Mesenchymal stem cell (in vitro differentiated cells and primary cell): ENCODE results near the gene RPS6KA5.
"Not testable (repeated sequence)": the region's sequence is repeated elsewhere in the genome, so short reads cannot be mapped to it uniquely, and the experiment has no call there.

ENCODE experiments used
- DNase-seq: peaks from one replicate; pipeline ENCODE4 v3.0.0-alpha.2; 2013
- H2AFZ ChIP-seq: one replicate; pipeline ENCODE4 v1.6.1; 2013; ENCODE audit warnings: low read depth, mild to moderate bottlenecking, control low read depth, inconsistent platforms, low read length, moderate library complexity
- H2AK5ac ChIP-seq: 2 replicates; pipeline ENCODE4 v1.6.1; 2013; ENCODE audit warnings: low read length, moderate library complexity, mild to moderate bottlenecking, inconsistent platforms; ENCODE audit not compliant: severe bottlenecking
- H2BK120ac ChIP-seq: one replicate; pipeline ENCODE4 v1.6.1; 2013; ENCODE audit warnings: low read depth, mild to moderate bottlenecking, inconsistent platforms, low read length, moderate library complexity
- H2BK12ac ChIP-seq, 2 experiments: one replicate each; pipeline ENCODE4 v1.6.1; 2013; ENCODE audit warnings: inconsistent platforms in 2 of 2, low read length in 2 of 2, mild to moderate bottlenecking in 2 of 2, moderate library complexity in 2 of 2, control low read depth in 1 of 2
- H2BK15ac ChIP-seq: one replicate; pipeline ENCODE4 v1.6.1; 2013; ENCODE audit warnings: mild to moderate bottlenecking, low read depth, inconsistent platforms; ENCODE audit not compliant: poor library complexity, severe bottlenecking
- H2BK5ac ChIP-seq: 2 replicates; pipeline ENCODE4 v1.6.1; 2013; ENCODE audit warnings: low read depth, mild to moderate bottlenecking, low read length, control low read depth, inconsistent platforms; ENCODE audit not compliant: poor library complexity, severe bottlenecking
- H3K14ac ChIP-seq, 2 experiments: one replicate each; pipeline ENCODE4 v1.6.1; 2013; ENCODE audit warnings: inconsistent platforms in 2 of 2, low read length in 2 of 2, control low read depth in 1 of 2, mild to moderate bottlenecking in 1 of 2, moderate library complexity in 1 of 2
- H3K18ac ChIP-seq, 2 experiments: one replicate each; pipeline ENCODE4 v1.6.1; 2013; ENCODE audit warnings: inconsistent platforms in 2 of 2, low read length in 2 of 2, control low read depth in 1 of 2, low read depth in 1 of 2, mild to moderate bottlenecking in 1 of 2
- H3K23ac ChIP-seq, 2 experiments: one replicate each; pipeline ENCODE4 v1.6.1; 2013; ENCODE audit warnings: inconsistent platforms in 2 of 2, low read length in 2 of 2, mild to moderate bottlenecking in 2 of 2, moderate library complexity in 2 of 2, control low read depth in 1 of 2
- H3K27ac ChIP-seq: 2 replicates; pipeline ENCODE4 v1.5.1; 2013; ENCODE audit warnings: mild to moderate bottlenecking, moderate library complexity, low read length, control low read depth, inconsistent platforms; ENCODE audit not compliant: poor library complexity, severe bottlenecking
- H3K27me3 ChIP-seq, 2 experiments: 2 replicates each; pipeline versions ENCODE4 v1.6.1 to v1.7.0; 2013; ENCODE audit warnings: low read length in 2 of 2, mild to moderate bottlenecking in 2 of 2, moderate library complexity in 2 of 2, control low read depth in 1 of 2, inconsistent platforms in 1 of 2; ENCODE audit not compliant: control insufficient read depth in 1 of 2, insufficient read depth in 1 of 2
- H3K36me3 ChIP-seq, 2 experiments: 2 replicates each; pipeline versions ENCODE4 v1.6.1 to v1.7.0; 2013; ENCODE audit warnings: low read length in 2 of 2, control low read depth in 1 of 2, inconsistent platforms in 1 of 2, low read depth in 1 of 2, mild to moderate bottlenecking in 1 of 2; ENCODE audit not compliant: insufficient read depth in 2 of 2, control insufficient read depth in 1 of 2
- H3K4ac ChIP-seq, 2 experiments: one replicate each; pipeline ENCODE4 v1.6.1; 2013; ENCODE audit warnings: inconsistent platforms in 2 of 2, low read length in 2 of 2, mild to moderate bottlenecking in 2 of 2, moderate library complexity in 2 of 2, control low read depth in 1 of 2, low read depth in 1 of 2
- H3K4me1 ChIP-seq: 2 replicates; pipeline ENCODE4 v1.6.1; 2013; ENCODE audit warnings: low read depth, low read length, control low read depth; ENCODE audit not compliant: control insufficient read depth, insufficient read depth
- H3K4me2 ChIP-seq: 2 replicates; pipeline ENCODE4 v1.6.1; 2013; ENCODE audit warnings: low read length, mild to moderate bottlenecking, inconsistent platforms; ENCODE audit not compliant: poor library complexity, severe bottlenecking
- H3K4me3 ChIP-seq, 2 experiments: 2 replicates each; pipeline versions ENCODE4 v1.5.1 to v1.7.0; 2013; ENCODE audit warnings: low read length in 2 of 2, mild to moderate bottlenecking in 2 of 2, control low read depth in 1 of 2, low read depth in 1 of 2; ENCODE audit not compliant: insufficient read depth in 1 of 2
- H3K79me1 ChIP-seq: replicated peaks from 2 replicates; pipeline ENCODE4 v1.6.1; 2013; ENCODE audit warnings: mild to moderate bottlenecking, control low read depth, low read length, inconsistent platforms; ENCODE audit not compliant: poor library complexity, severe bottlenecking
- H3K9ac ChIP-seq: 2 replicates; pipeline ENCODE4 v1.7.0; 2013; ENCODE audit warnings: mild to moderate bottlenecking, low read length, moderate library complexity
- H3K9me3 ChIP-seq: 2 replicates; pipeline ENCODE4 v1.7.0; 2013; ENCODE audit warnings: mild to moderate bottlenecking, low read length; ENCODE audit not compliant: control insufficient read depth
- H4K8ac ChIP-seq: one replicate; pipeline ENCODE4 v1.6.1; 2013; ENCODE audit warnings: inconsistent platforms, mild to moderate bottlenecking, low read length, moderate library complexity
- H4K91ac ChIP-seq: one replicate; pipeline ENCODE4 v1.6.1; 2013; ENCODE audit warnings: mild to moderate bottlenecking, low read length, inconsistent platforms
- WGBS: methylation state at CpG from one replicate; pipeline ENCODE4 v1.1.7; 2013; ENCODE audit warnings: mixed read lengths; 5-methylcytosine and 5-hydroxymethylcytosine counted together

The RPS6KA5 gene

GRCh38 chr14:90942511-90942910, 117.9 kb downstream of the RPS6KA5 start:
- no peak overlapping the region for H2BK15ac ChIP-seq
- H3K9me3 ChIP-seq, result peaks cover 16% of the 10 kb centered on the region
- no peak overlapping the region for H3K14ac ChIP-seq
- H3K27ac ChIP-seq, result no peak overlapping the region
- no peak overlapping the region for H2BK120ac ChIP-seq
- no peak for DNase-seq
- no peaks in the 10 kb centered on the region for H3K4me1 ChIP-seq
- H4K91ac ChIP-seq, result no peak overlapping the region
- H4K8ac ChIP-seq, result no peak overlapping the region
- H3K9ac ChIP-seq, result no peak overlapping the region
- H2BK12ac ChIP-seq, result no peak overlapping the region
- H3K18ac ChIP-seq, result no peak overlapping the region
- H3K36me3 ChIP-seq, result peaks cover 0 to 3% of the 10 kb centered on the region in 2 experiments
- H2BK5ac ChIP-seq, result no peak overlapping the region
- 100% methylated on average over 1 of the region's 2 CpGs for WGBS
- no peak overlapping the region for H2AK5ac ChIP-seq
- no peaks in the 10 kb centered on the region for H3K27me3 ChIP-seq
- H3K79me1 ChIP-seq, result no peaks in the 10 kb centered on the region
- H3K4me3 ChIP-seq, result no peak overlapping the region
- H3K4ac ChIP-seq, result no peak overlapping the region
- H3K4me2 ChIP-seq, result no peak overlapping the region
- H2AFZ ChIP-seq, result no peak overlapping the region
- no peak overlapping the region for H3K23ac ChIP-seq

DNA sequence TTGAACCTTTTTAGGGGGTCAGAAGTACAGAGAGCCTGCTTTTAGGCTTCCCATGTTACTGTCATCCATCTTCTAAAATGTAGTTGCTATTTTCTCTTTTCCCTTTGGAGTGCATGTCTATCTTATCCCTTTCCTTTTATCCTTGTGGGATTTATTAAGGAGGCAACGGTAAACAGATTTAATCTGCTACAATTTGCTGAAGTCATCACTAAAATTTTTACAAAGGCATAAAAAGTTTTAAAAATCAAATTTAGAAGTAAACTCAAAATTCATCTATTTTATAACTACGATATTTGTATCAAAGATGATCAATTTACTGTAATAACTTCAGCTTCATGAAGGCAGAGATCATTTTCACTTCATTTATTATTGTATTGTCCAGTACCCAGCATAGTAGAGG, 118.7 kb downstream of the RPS6KA5 start:
- Histone ChIP-seq H3K27ac (no peak overlapping the region), H2BK5ac (no peak overlapping the region), H3K9ac (no peak overlapping the region), H3K4ac (no peak overlapping the region), H3K14ac (no peak overlapping the region), H3K4me2 (no peak overlapping the region), H2AFZ (no peak overlapping the region), H2BK120ac (no peak overlapping the region), H2BK15ac (no peak overlapping the region), H4K8ac (no peak overlapping the region), H4K91ac (no peak overlapping the region), H3K18ac (no peak overlapping the region), H2AK5ac (no peak overlapping the region), H3K79me1 (peaks cover 1% of the 10 kb centered on the region), H3K4me1 (no peaks in the 10 kb centered on the region), H3K9me3 (peaks cover 16% of the 10 kb centered on the region), H3K4me3 (no peak overlapping the region), H3K27me3 (no peaks in the 10 kb centered on the region), H3K23ac (no peak overlapping the region), H3K36me3 (peaks cover 0 to 3% of the 10 kb centered on the region in 2 experiments), H2BK12ac (no peak overlapping the region)
- no peak for DNase-seq
- no CpG with 5 or more reads among the region's 2 CpGs for WGBS

DNA sequence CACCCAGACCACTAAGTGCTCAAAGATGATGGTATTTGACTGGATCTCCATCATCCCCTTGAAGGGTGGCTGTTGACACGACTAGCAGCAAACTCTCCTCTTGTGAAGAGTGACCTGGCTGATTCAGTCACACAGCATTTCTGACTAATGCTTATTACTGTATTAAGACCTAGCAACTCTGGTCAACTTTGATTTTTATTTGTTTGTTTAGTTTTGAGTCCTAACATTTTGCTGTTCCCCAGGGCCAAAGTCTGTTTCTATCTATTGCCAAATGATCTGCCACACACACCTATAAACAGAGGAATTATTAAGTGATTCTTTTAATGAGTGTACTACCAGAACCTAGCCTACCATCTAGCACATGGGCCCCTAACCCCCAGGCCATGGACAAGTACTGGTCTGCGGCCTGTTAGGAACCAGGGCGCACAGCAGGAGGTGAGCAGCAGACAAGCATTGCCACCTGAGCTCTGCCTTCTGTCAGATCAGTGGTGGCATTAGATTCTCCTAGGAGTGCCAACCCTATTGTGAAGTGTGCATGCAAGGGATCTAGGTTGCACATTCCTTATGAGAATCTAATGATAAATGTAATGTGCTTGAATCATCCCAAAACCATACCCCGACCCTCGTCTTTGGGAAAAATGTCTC, 120.0 kb downstream of the RPS6KA5 start:
- Histone ChIP-seq H2BK15ac (no peak overlapping the region), H3K4me1 (no peaks in the 10 kb centered on the region), H3K9me3 (peaks cover 16% of the 10 kb centered on the region), H3K36me3 (peaks cover 0 to 3% of the 10 kb centered on the region in 2 experiments), H4K91ac (no peak overlapping the region), H2BK120ac (no peak overlapping the region), H2AK5ac (no peak overlapping the region), H3K4ac (no peak overlapping the region), H2AFZ (no peak overlapping the region), H3K79me1 (peaks cover 1% of the 10 kb centered on the region), H3K14ac (no peak overlapping the region), H3K4me3 (no peak overlapping the region), H3K27me3 (no peaks in the 10 kb centered on the region), H3K23ac (no peak overlapping the region), H3K18ac (no peak overlapping the region), H3K9ac (no peak overlapping the region), H2BK12ac (no peak overlapping the region), H2BK5ac (no peak overlapping the region), H3K4me2 (no peak overlapping the region), H4K8ac (no peak overlapping the region), H3K27ac (no peak overlapping the region)
- 96% methylated on average over 5 of the region's 5 CpGs for WGBS
- no peak for DNase-seq

GRCh38 chr14:90939252-90939795, 121.1 kb downstream of the RPS6KA5 start:
- H3K4me1 ChIP-seq, H2AK5ac ChIP-seq, H2BK15ac ChIP-seq, H3K4ac ChIP-seq, H3K9ac ChIP-seq, H3K4me3 ChIP-seq, DNase-seq, H2BK120ac ChIP-seq, H3K79me1 ChIP-seq, H3K27ac ChIP-seq, H4K91ac ChIP-seq, H4K8ac ChIP-seq, H3K36me3 ChIP-seq, H3K14ac ChIP-seq, H3K23ac ChIP-seq, H2BK12ac ChIP-seq, H2AFZ ChIP-seq, H3K18ac ChIP-seq, H3K4me2 ChIP-seq, H2BK5ac ChIP-seq, H3K27me3 ChIP-seq: not testable (repeated sequence)
- WGBS, result no CpG with 5 or more reads among the region's 4 CpGs
- peaks cover 16% of the 10 kb centered on the region for H3K9me3 ChIP-seq
